IMR-90 (cell line): ENCODE results near the gene DSCAML1.

Experiments used
- MAZ ChIP-seq: IDR thresholded peaks from 2 replicates; pipeline ENCODE4 v1.6.1; 2012; ENCODE audit warnings: low read depth, mild to moderate bottlenecking, low read length, improper control_type of control experiment, moderate library complexity, borderline replicate concordance
- MXI1 ChIP-seq: IDR thresholded peaks from 2 replicates; pipeline ENCODE4 v1.6.1; 2012; ENCODE audit warnings: low read depth, mild to moderate bottlenecking, low read length, moderate library complexity, borderline replicate concordance
- POLR2A ChIP-seq: IDR thresholded peaks from 2 replicates; pipeline ENCODE4 v1.6.1; 2012; ENCODE audit warnings: mild to moderate bottlenecking, low read depth, low read length
- RAD21 ChIP-seq: IDR thresholded peaks from 2 replicates; pipeline ENCODE4 v1.6.1; 2012; ENCODE audit warnings: low read length, improper control_type of control experiment
- RCOR1 ChIP-seq: IDR thresholded peaks from 2 replicates; pipeline ENCODE4 v1.6.1; 2012; ENCODE audit warnings: mild to moderate bottlenecking, low read length, improper control_type of control experiment; ENCODE audit not compliant: insufficient replicate concordance
- RFX5 ChIP-seq: IDR thresholded peaks from 2 replicates; pipeline ENCODE4 v1.8.0; 2012; ENCODE audit warnings: low read depth, mild to moderate bottlenecking, low read length, moderate library complexity
- SMC3 ChIP-seq: fragments of 150-350 bp; IDR thresholded peaks from 2 replicates; pipeline ENCODE4 v1.6.1; 2016; ENCODE audit warnings: low read depth, mild to moderate bottlenecking, antibody characterized with exemption, low read length, moderate library complexity
- TF ChIP-seq, protein P1 (sequence below): conservative IDR thresholded peaks from 2 replicates; pipeline ENCODE4 v1.5.1; 2012; ENCODE audit warnings: mild to moderate bottlenecking, low read depth, low read length, improper control_type of control experiment
- TF ChIP-seq, protein P2 (sequence below): fragments of 150-350 bp; IDR thresholded peaks from 2 replicates; pipeline ENCODE4 v1.6.1; 2017; ENCODE audit warnings: mild to moderate bottlenecking, antibody characterized with exemption, low read length, low read depth

DNA sequence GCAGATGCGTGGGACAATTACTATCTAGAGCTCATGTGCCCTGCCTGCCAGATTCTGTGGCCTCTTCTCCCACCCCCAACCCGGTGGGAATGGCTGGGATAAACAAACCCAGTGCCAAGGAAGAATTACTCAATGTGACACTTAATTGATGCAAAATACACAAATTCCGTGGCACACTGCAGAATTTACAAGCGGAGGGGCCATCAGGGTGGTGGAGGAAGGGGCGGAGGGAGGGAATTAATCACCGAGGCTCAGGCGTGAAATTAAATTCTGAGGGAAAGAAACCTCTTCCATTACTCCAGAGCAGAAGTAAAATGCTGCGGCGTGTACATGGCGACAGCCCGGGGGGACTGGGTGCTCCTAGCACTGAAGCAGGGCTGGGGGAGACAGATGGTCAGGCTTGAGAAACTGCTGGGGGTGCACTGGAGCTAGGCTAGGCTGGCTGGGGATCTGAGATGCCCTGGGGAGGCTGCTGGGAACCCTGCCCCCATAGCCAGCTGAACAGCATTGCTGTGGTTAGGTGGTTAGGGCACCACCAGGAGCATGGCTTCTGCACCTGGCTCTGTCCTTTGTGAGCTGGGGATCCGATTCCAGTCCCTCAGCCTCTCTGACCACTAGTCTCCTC, 268.8 kb downstream of the DSCAML1 start:
- TF ChIP-seq, protein P1, sequence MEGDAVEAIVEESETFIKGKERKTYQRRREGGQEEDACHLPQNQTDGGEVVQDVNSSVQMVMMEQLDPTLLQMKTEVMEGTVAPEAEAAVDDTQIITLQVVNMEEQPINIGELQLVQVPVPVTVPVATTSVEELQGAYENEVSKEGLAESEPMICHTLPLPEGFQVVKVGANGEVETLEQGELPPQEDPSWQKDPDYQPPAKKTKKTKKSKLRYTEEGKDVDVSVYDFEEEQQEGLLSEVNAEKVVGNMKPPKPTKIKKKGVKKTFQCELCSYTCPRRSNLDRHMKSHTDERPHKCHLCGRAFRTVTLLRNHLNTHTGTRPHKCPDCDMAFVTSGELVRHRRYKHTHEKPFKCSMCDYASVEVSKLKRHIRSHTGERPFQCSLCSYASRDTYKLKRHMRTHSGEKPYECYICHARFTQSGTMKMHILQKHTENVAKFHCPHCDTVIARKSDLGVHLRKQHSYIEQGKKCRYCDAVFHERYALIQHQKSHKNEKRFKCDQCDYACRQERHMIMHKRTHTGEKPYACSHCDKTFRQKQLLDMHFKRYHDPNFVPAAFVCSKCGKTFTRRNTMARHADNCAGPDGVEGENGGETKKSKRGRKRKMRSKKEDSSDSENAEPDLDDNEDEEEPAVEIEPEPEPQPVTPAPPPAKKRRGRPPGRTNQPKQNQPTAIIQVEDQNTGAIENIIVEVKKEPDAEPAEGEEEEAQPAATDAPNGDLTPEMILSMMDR: no peak
- TF ChIP-seq SMC3 (no peak), RAD21 (no peak), POLR2A (no peak), RFX5 (no peak), RCOR1 (no peak), MAZ (no peak), MXI1 (no peak)
- TF ChIP-seq, protein P2, sequence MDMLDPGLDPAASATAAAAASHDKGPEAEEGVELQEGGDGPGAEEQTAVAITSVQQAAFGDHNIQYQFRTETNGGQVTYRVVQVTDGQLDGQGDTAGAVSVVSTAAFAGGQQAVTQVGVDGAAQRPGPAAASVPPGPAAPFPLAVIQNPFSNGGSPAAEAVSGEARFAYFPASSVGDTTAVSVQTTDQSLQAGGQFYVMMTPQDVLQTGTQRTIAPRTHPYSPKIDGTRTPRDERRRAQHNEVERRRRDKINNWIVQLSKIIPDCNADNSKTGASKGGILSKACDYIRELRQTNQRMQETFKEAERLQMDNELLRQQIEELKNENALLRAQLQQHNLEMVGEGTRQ: no peak
